Activated gamma-delta T cell treated with Interleukin-2 at 50 U/mL for 16 hours (primary cell): ENCODE measurements around the gene ERCC6L2.

Experiments used
- DNase-seq: peaks from one replicate; pipeline ENCODE4 v3.0.0-alpha.2; 2020

ERCC6L2 gene

GRCh38 chr9:95924987-95925386, 49.5 kb downstream of the ERCC6L2 start:
- DNase-seq: no peak

GRCh38 chr9:95927271-95928004, 51.9 kb downstream of the ERCC6L2 start:
- DNase-seq: no peak

- no peak for DNase-seq
These were observed 54.8 kb downstream of the ERCC6L2 start for GRCh38 chr9:95930277-95930676.

GRCh38 chr9:95935861-95936578, 60.5 kb downstream of the ERCC6L2 start:
- no peak for DNase-seq

GRCh38 chr9:95936579-95937075, 61.1 kb downstream of the ERCC6L2 start:
- DNase-seq: no peak

GRCh38 chr9:95937131-95937530, 61.6 kb downstream of the ERCC6L2 start:
- no peak for DNase-seq

GRCh38 chr9:95938724-95939123, 63.2 kb downstream of the ERCC6L2 start:
- no peak for DNase-seq

- no peak for DNase-seq
These were observed 64.0 kb downstream of the ERCC6L2 start for GRCh38 chr9:95939472-95939871.

GRCh38 chr9:95940265-95940664, 64.8 kb downstream of the ERCC6L2 start:
- DNase-seq: no peak

- DNase-seq: no peak
These were observed 66.5 kb downstream of the ERCC6L2 start for GRCh38 chr9:95942016-95942415.

GRCh38 chr9:95947118-95947517, 71.6 kb downstream of the ERCC6L2 start:
- no peak for DNase-seq

- DNase-seq: no peak
These were observed 77.0 kb downstream of the ERCC6L2 start for GRCh38 chr9:95952471-95952870.

GRCh38 chr9:95953986-95954385, 78.5 kb downstream of the ERCC6L2 start:
- no peak for DNase-seq

- DNase-seq: no peak
These were observed 79.4 kb downstream of the ERCC6L2 start for GRCh38 chr9:95954940-95955339.

- DNase-seq: no peak
These were observed 87.4 kb downstream of the ERCC6L2 start for GRCh38 chr9:95962936-95963335.

GRCh38 chr9:95963659-95964058, 88.2 kb downstream of the ERCC6L2 start:
- DNase-seq: no peak

GRCh38 chr9:95966306-95966705, 90.8 kb downstream of the ERCC6L2 start:
- no peak for DNase-seq

- no peak for DNase-seq
These were observed 94.8 kb downstream of the ERCC6L2 start for GRCh38 chr9:95970317-95970716.

- no peak for DNase-seq
These were observed 96.3 kb downstream of the ERCC6L2 start for GRCh38 chr9:95971815-95972214.

- no peak for DNase-seq
These were observed 98.9 kb downstream of the ERCC6L2 start for GRCh38 chr9:95974389-95974788.

- no peak for DNase-seq
These were observed 101.9 kb downstream of the ERCC6L2 start for GRCh38 chr9:95977371-95977770.

- no peak for DNase-seq
These were observed 102.6 kb downstream of the ERCC6L2 start for GRCh38 chr9:95978106-95978505.

- no peak for DNase-seq
These were observed 104.0 kb downstream of the ERCC6L2 start for GRCh38 chr9:95979446-95979845.
